Measurements from ENCODE around the gene IFIT2. TPM values are rescaled to one million over a fixed set of nuclear protein-coding genes. Genes with fewer than 3 reads are reported as not detected.
A peak's percentile ranks its signal among the peaks of the same experiment; 100 is the strongest.

The IFIT2 gene
- total RNA-seq, 4 donors from 2014 or later, result 3.3 to 11.4 (median 6.0) TPM

DNA sequence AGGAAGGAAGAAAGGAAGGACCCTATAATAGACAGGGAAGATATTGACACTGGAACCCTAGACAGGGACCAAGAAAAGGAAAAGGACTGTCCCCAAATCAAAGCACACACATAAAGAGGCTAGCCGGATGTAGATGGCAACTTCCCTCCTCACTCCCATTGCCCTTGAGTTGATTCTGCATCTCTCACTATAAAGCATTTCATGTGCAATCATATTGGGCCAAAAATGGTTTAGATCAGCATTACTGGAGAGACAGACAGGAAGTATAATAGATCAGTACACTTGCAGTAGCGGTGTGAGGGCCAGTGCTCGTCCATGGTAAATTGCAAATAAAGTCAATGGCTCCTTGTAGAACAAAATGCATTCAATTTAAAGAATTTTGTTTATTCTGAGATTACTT is 34.4 kb downstream of the IFIT2 start:
- H3K4me1 ChIP-seq, result peaks cover 0 to 56% (median 20%) of the 10 kb centered on the region in 4 donors
- H3K9me3 ChIP-seq, result no peaks in the 10 kb centered on the region
- WGBS, 2 donors, result 77 to 79% methylated on average over 3 of the region's 3 CpGs
- H3K36me3 ChIP-seq, result peaks cover 0 to 36% (median 0%) of the 10 kb centered on the region in 3 donors
- DNase-seq (ENCODE audit: low spot score in 2 of 2), result no peak
- TF ChIP-seq, protein P1, sequence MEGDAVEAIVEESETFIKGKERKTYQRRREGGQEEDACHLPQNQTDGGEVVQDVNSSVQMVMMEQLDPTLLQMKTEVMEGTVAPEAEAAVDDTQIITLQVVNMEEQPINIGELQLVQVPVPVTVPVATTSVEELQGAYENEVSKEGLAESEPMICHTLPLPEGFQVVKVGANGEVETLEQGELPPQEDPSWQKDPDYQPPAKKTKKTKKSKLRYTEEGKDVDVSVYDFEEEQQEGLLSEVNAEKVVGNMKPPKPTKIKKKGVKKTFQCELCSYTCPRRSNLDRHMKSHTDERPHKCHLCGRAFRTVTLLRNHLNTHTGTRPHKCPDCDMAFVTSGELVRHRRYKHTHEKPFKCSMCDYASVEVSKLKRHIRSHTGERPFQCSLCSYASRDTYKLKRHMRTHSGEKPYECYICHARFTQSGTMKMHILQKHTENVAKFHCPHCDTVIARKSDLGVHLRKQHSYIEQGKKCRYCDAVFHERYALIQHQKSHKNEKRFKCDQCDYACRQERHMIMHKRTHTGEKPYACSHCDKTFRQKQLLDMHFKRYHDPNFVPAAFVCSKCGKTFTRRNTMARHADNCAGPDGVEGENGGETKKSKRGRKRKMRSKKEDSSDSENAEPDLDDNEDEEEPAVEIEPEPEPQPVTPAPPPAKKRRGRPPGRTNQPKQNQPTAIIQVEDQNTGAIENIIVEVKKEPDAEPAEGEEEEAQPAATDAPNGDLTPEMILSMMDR (IDR thresholded peaks at IDR 0.05), result no peak
- TF ChIP-seq POLR2A (IDR thresholded peaks at IDR 0.05), result no peak
- peak in 1 of 2 donors; percentile 30 for TF ChIP-seq EP300 (IDR thresholded peaks at IDR 0.05)
- H3K27me3 ChIP-seq, result no peaks in the 10 kb centered on the region
- peak overlapping the region in 1 of 4 donors; percentile 96 for H3K27ac ChIP-seq
- no peak overlapping the region for H3K4me3 ChIP-seq

DNA sequence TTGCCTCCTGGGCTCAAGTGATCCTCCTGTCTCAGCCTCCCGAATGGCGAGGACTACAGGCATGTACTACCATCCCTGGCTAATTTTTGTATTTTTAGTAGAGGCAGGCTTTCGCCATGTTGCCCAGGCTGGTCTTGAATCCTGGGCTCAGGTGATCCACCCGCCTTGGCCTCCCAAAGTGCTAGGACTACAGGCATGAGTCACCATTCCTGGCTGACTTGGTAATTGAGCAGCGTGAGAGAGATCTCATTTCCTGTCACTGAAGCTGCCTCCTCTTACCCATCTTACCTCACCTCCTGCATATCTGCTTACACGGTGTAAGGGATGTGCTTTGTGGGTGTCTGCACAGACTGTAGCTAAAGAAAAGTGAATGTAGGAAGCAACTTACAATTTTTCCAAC is 35.6 kb downstream of the IFIT2 start:
- TF ChIP-seq, protein P1 (IDR thresholded peaks at IDR 0.05), result no peak
- TF ChIP-seq POLR2A (IDR thresholded peaks at IDR 0.05) (no peak), EP300 (IDR thresholded peaks at IDR 0.05) (no peak)
- H3K27ac ChIP-seq, result no peak overlapping the region
- H3K4me1 ChIP-seq, result peaks cover 0 to 57% (median 24%) of the 10 kb centered on the region in 4 donors
- DNase-seq (ENCODE audit: low spot score in 2 of 2), result no peak
- no peaks in the 10 kb centered on the region for H3K9me3 ChIP-seq
- H3K4me3 ChIP-seq, result no peak overlapping the region
- 88 to 89% methylated on average over 6 of the region's 6 CpGs for WGBS, 2 donors
- no peaks in the 10 kb centered on the region for H3K27me3 ChIP-seq
- peaks cover 0 to 36% (median 0%) of the 10 kb centered on the region in 3 donors for H3K36me3 ChIP-seq

DNA sequence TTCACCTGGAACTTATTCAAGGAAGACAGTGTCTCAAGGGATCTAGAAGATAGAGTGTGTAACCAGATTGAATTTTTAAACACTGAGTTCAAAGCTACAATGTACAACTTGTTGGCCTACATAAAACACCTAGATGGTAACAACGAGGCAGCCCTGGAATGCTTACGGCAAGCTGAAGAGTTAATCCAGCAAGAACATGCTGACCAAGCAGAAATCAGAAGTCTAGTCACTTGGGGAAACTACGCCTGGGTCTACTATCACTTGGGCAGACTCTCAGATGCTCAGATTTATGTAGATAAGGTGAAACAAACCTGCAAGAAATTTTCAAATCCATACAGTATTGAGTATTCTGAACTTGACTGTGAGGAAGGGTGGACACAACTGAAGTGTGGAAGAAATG is 36.9 kb downstream of the IFIT2 start:
- DNase-seq (ENCODE audit: low spot score in 2 of 2), result no peak
- no peak overlapping the region for H3K27ac ChIP-seq
- 96 to 98% methylated on average over 3 of the region's 3 CpGs for WGBS, 2 donors
- no peak overlapping the region for H3K4me3 ChIP-seq
- H3K27me3 ChIP-seq, result no peaks in the 10 kb centered on the region
- no peaks in the 10 kb centered on the region for H3K9me3 ChIP-seq
- H3K4me1 ChIP-seq, result peaks cover 0 to 57% (median 19%) of the 10 kb centered on the region in 4 donors
- TF ChIP-seq, protein P1 (IDR thresholded peaks at IDR 0.05), result no peak
- TF ChIP-seq EP300 (IDR thresholded peaks at IDR 0.05), result no peak
- TF ChIP-seq POLR2A (IDR thresholded peaks at IDR 0.05), result no peak
- H3K36me3 ChIP-seq, result peaks cover 0 to 36% (median 0%) of the 10 kb centered on the region in 3 donors

DNA sequence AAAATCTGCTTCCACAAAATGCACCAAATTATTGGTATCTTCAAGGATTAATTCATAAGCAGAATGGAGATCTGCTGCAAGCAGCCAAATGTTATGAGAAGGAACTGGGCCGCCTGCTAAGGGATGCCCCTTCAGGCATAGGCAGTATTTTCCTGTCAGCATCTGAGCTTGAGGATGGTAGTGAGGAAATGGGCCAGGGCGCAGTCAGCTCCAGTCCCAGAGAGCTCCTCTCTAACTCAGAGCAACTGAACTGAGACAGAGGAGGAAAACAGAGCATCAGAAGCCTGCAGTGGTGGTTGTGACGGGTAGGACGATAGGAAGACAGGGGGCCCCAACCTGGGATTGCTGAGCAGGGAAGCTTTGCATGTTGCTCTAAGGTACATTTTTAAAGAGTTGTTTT is 38.0 kb downstream of the IFIT2 start:
- no peak for TF ChIP-seq POLR2A (IDR thresholded peaks at IDR 0.05)
- DNase-seq (ENCODE audit: low spot score in 2 of 2), result no peak
- 96 to 98% methylated on average over 3 to 4 of the region's 4 CpGs for WGBS, 2 donors

DNA sequence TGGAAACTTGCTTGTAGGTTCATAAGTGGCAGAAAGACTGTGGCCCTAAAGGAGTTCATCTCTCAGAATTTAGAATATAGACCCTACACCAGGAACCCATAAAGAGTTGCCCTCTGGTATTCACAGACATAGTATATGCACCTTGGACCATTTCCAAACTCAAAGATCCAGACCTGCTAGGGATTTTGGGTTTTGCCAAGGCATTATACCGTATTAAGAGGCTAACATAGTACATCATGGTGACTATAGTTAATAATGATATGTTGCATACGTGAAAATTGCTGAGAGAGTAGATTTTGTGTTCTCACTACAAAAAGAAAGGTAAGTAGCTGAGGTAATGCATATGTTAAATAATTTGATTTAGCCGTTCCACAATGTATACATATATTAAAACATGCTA is 39.8 kb downstream of the IFIT2 start:
- H3K9me3 ChIP-seq, result no peaks in the 10 kb centered on the region
- no peak overlapping the region for H3K27ac ChIP-seq
- no peak overlapping the region for H3K4me3 ChIP-seq
- DNase-seq (ENCODE audit: low spot score in 2 of 2), result no peak
- peaks cover 0 to 36% (median 0%) of the 10 kb centered on the region in 3 donors for H3K36me3 ChIP-seq
- WGBS, 2 donors, result 86 to 89% methylated on average over 3 of the region's 3 CpGs
- TF ChIP-seq POLR2A (IDR thresholded peaks at IDR 0.05) (no peak), EP300 (IDR thresholded peaks at IDR 0.05) (no peak)
- TF ChIP-seq, protein P1 (IDR thresholded peaks at IDR 0.05), result no peak
- H3K27me3 ChIP-seq, result no peaks in the 10 kb centered on the region
- H3K4me1 ChIP-seq, result peaks cover 0 to 47% (median 20%) of the 10 kb centered on the region in 4 donors

More for the DNA sequence above, 38.0 kb downstream of the IFIT2 start:
- Histone ChIP-seq H3K4me1 (peaks cover 0 to 47% (median 12%) of the 10 kb centered on the region in 4 donors), H3K27me3 (no peaks in the 10 kb centered on the region), H3K36me3 (peaks cover 0 to 36% (median 0%) of the 10 kb centered on the region in 3 donors), H3K27ac (no peak overlapping the region), H3K4me3 (no peak overlapping the region), H3K9me3 (no peaks in the 10 kb centered on the region)
